NCI-H526 treated with DMSO at 0.1 percent for 48 hours (cell line): Measurements from ENCODE around the gene VARS2.

Experiments
- DNase-seq: peaks from one replicate; lab custom pipeline; 2025; lab: John Stamatoyannopoulos, UW

VARS2 gene

GRCh38 chr6:30928677-30929076 is 14.6 kb downstream of the VARS2 start:
- no peak for DNase-seq

- DNase-seq = no peak
Measured at GRCh38 chr6:30930506-30930905, 16.5 kb downstream of the VARS2 start.

GRCh38 chr6:30931272-30931671 is 17.2 kb downstream of the VARS2 start:
- no peak for DNase-seq

- DNase-seq = no peak
Measured at GRCh38 chr6:30931969-30932645, 18.1 kb downstream of the VARS2 start, which contains the start of gene SFTA2. SFTA2 (minus strand) TSS chr6:30932170; CDS start chr6:30932096, 74 bp downstream.

- no peak for DNase-seq
Measured at GRCh38 chr6:30932665-30933365, 18.8 kb downstream of the VARS2 start.

GRCh38 chr6:30935018-30935417 is 21.0 kb downstream of the VARS2 start:
- DNase-seq = no peak

GRCh38 chr6:30937265-30937664 is 23.2 kb downstream of the VARS2 start:
- no peak for DNase-seq

GRCh38 chr6:30938730-30939129 is 24.7 kb downstream of the VARS2 start:
- no peak for DNase-seq

- DNase-seq = no peak
Measured at GRCh38 chr6:30939473-30939872, 25.4 kb downstream of the VARS2 start.

- DNase-seq = no peak
Measured at GRCh38 chr6:30940361-30940986, 26.4 kb downstream of the VARS2 start, which contains the start of gene MUCL3. MUCL3 (plus strand) TSS chr6:30940973; CDS start chr6:30941000, 27 bp downstream.

- DNase-seq = no peak
Measured at GRCh38 chr6:30942338-30943060, 28.5 kb downstream of the VARS2 start.

GRCh38 chr6:30944051-30944450 is 30.0 kb downstream of the VARS2 start:
- DNase-seq = no peak

GRCh38 chr6:30945281-30945680 is 31.2 kb downstream of the VARS2 start:
- no peak for DNase-seq

GRCh38 chr6:30947231-30947630 is 33.2 kb downstream of the VARS2 start:
- DNase-seq = no peak

- DNase-seq = no peak
Measured at GRCh38 chr6:30948811-30949210, 34.8 kb downstream of the VARS2 start.

- no peak for DNase-seq
Measured at GRCh38 chr6:30951907-30952469, 38.0 kb downstream of the VARS2 start.

GRCh38 chr6:30954631-30955366 is 40.8 kb downstream of the VARS2 start:
- DNase-seq = no peak

GRCh38 chr6:30955367-30956042 is 41.5 kb downstream of the VARS2 start:
- DNase-seq = peak; percentile 17

GRCh38 chr6:30957716-30958115 is 43.7 kb downstream of the VARS2 start:
- DNase-seq = no peak

GRCh38 chr6:30960907-30961673 is 47.1 kb downstream of the VARS2 start:
- DNase-seq = no peak
